PC-3 (cell line): ENCODE data around the gene C1orf21. TPM values are rescaled to one million over a fixed set of nuclear protein-coding genes. Genes with fewer than 3 reads are reported as not detected.

ENCODE experiments used
- ATAC-seq: fragments of 200-7000 bp; cut with Tn5 transposase; 2 replicates; pipeline ENCODE4 v1.9.1; 2020; ENCODE audit warnings: mild to moderate bottlenecking, moderate library complexity
- BruUV-seq: library from RNA; stranded (reverse); fragments of 400-500 nt; replicated peaks from 2 replicates; lab custom pipeline; 2021; lab: Mats Ljungman, UMichigan
- CTCF ChIA-PET: fragments of 300-600 bp; sonication (Branson Sonifier 250); formaldehyde crosslinking; loops from one replicate; lab custom pipeline; 2022; ENCODE audit warnings: antibody characterized with exemption; lab: Charles Lee
- POLR2A ChIA-PET: fragments of 300-600 bp; sonication (Branson Sonifier 250); formaldehyde crosslinking; loops from one replicate; lab custom pipeline; 2022; ENCODE audit warnings: antibody characterized with exemption; ENCODE audit not compliant: unreplicated experiment; lab: Charles Lee
- DNase-seq: peaks from one replicate; pipeline ENCODE4 v3.0.0-alpha.2; 2015
- H2AFZ ChIP-seq: fragments of 300-600 bp; sonication (generic); 2 replicates; pipeline ENCODE4 v1.6.0; 2016; ENCODE audit warnings: antibody characterized with exemption, low read length
- H3F3A ChIP-seq: fragments of 300-600 bp; sonication (generic); one replicate; pipeline ENCODE4 v1.6.0; 2017; ENCODE audit warnings: antibody characterized with exemption, low read length, control low read depth, mild to moderate bottlenecking; ENCODE audit not compliant: unreplicated experiment
- H3K27ac ChIP-seq: fragments of 300-600 bp; sonication (generic); 2 replicates; pipeline ENCODE4 v1.5.1; 2016; ENCODE audit warnings: mild to moderate bottlenecking, low read length
- H3K27me3 ChIP-seq: fragments of 300-600 bp; sonication (generic); 2 replicates; pipeline ENCODE4 v1.6.1; 2016; ENCODE audit warnings: low read length, mixed read lengths
- H3K36me3 ChIP-seq: fragments of 300-600 bp; sonication (generic); 2 replicates; pipeline ENCODE4 v1.6.1; 2016; ENCODE audit warnings: low read depth, mixed run types, low read length, mixed read lengths
- H3K4me1 ChIP-seq: fragments of 300-600 bp; sonication (generic); 2 replicates; pipeline ENCODE4 v1.5.1; 2016; ENCODE audit warnings: low read length; ENCODE audit not compliant: insufficient read depth
- H3K4me2 ChIP-seq: fragments of 300-600 bp; sonication (generic); 2 replicates; pipeline ENCODE4 v1.6.0; 2016; ENCODE audit warnings: low read length
- H3K4me3 ChIP-seq: fragments of 300-600 bp; sonication (generic); 2 replicates; pipeline ENCODE4 v1.5.1; 2016; ENCODE audit warnings: mild to moderate bottlenecking, low read length, mixed read lengths
- H3K79me2 ChIP-seq: fragments of 300-600 bp; sonication (generic); 2 replicates; pipeline ENCODE4 v1.6.1; 2017; ENCODE audit warnings: low read length, mixed read lengths
- H3K9ac ChIP-seq: fragments of 300-600 bp; sonication (generic); 2 replicates; pipeline ENCODE4 v1.6.0; 2016; ENCODE audit warnings: mild to moderate bottlenecking, low read length
- H3K9me2 ChIP-seq: fragments of 300-600 bp; sonication (generic); replicated peaks from 2 replicates; pipeline ENCODE4 v1.6.1; 2016; ENCODE audit warnings: mixed run types, low read length, mixed read lengths
- H3K9me3 ChIP-seq: fragments of 300-600 bp; sonication (generic); 2 replicates; pipeline ENCODE4 v1.6.1; 2016; ENCODE audit warnings: low read length, mixed read lengths
- H4K20me1 ChIP-seq: fragments of 300-600 bp; sonication (generic); 2 replicates; pipeline ENCODE4 v1.6.1; 2016; ENCODE audit warnings: low read length, mixed read lengths
- EZH2 ChIP-seq: fragments of 300-600 bp; sonication (generic); IDR thresholded peaks from one replicate; pipeline ENCODE4 v1.6.1; 2017; ENCODE audit warnings: antibody characterized with exemption, mild to moderate bottlenecking, low read length; ENCODE audit not compliant: unreplicated experiment
- EZH2phosphoT487 ChIP-seq: fragments of 300-600 bp; sonication (generic); IDR thresholded peaks from 2 replicates; pipeline ENCODE4 v1.6.1; 2018; ENCODE audit warnings: mild to moderate bottlenecking, antibody characterized with exemption, low read length, borderline replicate concordance
- intact Hi-C: fragments of 100-400 bp; cut with micrococcal nuclease; formaldehyde crosslinking; loops from 2 replicates; pipeline ENCODE4 v1.9.0; 2023
- total RNA-seq: library from RNA; depleted of rRNA; stranded (reverse); fragments of >200 nt; gene quantifications from 2 replicates; pipeline ENCODE4 v1.2.3, GENCODE V29; 2014
- TF ChIP-seq, protein P1 (sequence below): fragments of 300-600 bp; sonication (generic); conservative IDR thresholded peaks from 2 replicates; pipeline ENCODE4 v1.5.1; 2017; ENCODE audit warnings: antibody characterized with exemption, low read depth, mild to moderate bottlenecking, low read length

Gene C1orf21
- total RNA-seq, 1 experiment from 2014 or later = 1.3 TPM

- no peaks in the 10 kb centered on the region for H3K27me3 ChIP-seq
- no peaks in the 10 kb centered on the region for H4K20me1 ChIP-seq
- ChIA-PET POLR2A (no interaction called here), CTCF (no interaction called here)
- H3K36me3 ChIP-seq = no peaks in the 10 kb centered on the region
- H3K9ac ChIP-seq = no peak overlapping the region
- BruUV-seq = no TSS peak
- no peaks in the 10 kb centered on the region for H3F3A ChIP-seq
- no peak overlapping the region for H2AFZ ChIP-seq
- DNase-seq = no peak
- intact Hi-C loops = no loop called here
- H3K4me2 ChIP-seq = no peak overlapping the region
- peaks cover 7% of the 10 kb centered on the region; the same call in 1 of the 2 replicates for H3K4me1 ChIP-seq
- no peak for ATAC-seq
- no peak overlapping the region for H3K27ac ChIP-seq
- TF ChIP-seq EZH2phosphoT487 (no peak), EZH2 (no peak)
- TF ChIP-seq, protein P1, sequence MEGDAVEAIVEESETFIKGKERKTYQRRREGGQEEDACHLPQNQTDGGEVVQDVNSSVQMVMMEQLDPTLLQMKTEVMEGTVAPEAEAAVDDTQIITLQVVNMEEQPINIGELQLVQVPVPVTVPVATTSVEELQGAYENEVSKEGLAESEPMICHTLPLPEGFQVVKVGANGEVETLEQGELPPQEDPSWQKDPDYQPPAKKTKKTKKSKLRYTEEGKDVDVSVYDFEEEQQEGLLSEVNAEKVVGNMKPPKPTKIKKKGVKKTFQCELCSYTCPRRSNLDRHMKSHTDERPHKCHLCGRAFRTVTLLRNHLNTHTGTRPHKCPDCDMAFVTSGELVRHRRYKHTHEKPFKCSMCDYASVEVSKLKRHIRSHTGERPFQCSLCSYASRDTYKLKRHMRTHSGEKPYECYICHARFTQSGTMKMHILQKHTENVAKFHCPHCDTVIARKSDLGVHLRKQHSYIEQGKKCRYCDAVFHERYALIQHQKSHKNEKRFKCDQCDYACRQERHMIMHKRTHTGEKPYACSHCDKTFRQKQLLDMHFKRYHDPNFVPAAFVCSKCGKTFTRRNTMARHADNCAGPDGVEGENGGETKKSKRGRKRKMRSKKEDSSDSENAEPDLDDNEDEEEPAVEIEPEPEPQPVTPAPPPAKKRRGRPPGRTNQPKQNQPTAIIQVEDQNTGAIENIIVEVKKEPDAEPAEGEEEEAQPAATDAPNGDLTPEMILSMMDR = no peak
- no peaks in the 10 kb centered on the region for H3K9me2 ChIP-seq
- H3K9me3 ChIP-seq = no peaks in the 10 kb centered on the region
- H3K79me2 ChIP-seq = no peaks in the 10 kb centered on the region
- H3K4me3 ChIP-seq = no peak overlapping the region
These were observed 69.4 kb downstream of the C1orf21 start for GRCh38 chr1:184456189-184456588.

DNA sequence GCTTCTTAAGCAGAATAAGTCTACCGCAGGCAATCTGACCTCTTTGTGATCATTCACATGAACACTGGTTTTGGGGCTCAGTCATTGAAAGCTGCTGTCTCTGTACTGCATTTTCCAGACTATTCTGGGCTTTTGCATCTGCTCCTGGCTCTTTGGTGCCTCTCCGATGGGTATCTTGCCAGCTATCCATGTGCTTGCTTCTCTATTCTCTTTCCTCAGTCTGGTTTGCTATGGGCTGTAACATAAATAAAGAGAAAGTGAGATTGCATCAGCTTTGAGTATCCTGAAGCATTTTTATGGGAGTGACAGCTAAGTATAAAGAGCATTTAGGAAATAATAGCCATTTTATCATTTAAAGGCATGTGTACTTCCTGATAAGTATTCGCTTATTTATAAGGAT, 70.7 kb downstream of the C1orf21 start:
- Histone ChIP-seq H3K4me2 (no peak overlapping the region), H3K9ac (no peak overlapping the region), H4K20me1 (no peaks in the 10 kb centered on the region), H3K4me1 (peaks cover 7% of the 10 kb centered on the region; the same call in 1 of the 2 replicates), H3K4me3 (no peak overlapping the region), H3K9me3 (no peaks in the 10 kb centered on the region), H3K36me3 (no peaks in the 10 kb centered on the region), H3K27me3 (no peaks in the 10 kb centered on the region), H2AFZ (no peak overlapping the region), H3K79me2 (no peaks in the 10 kb centered on the region), H3K27ac (no peak overlapping the region), H3K9me2 (no peaks in the 10 kb centered on the region), H3F3A (no peaks in the 10 kb centered on the region)
- TF ChIP-seq EZH2phosphoT487 (no peak), EZH2 (no peak)
- TF ChIP-seq, protein P1 = no peak
- no TSS peak for BruUV-seq
- POLR2A ChIA-PET = no interaction called here
- CTCF ChIA-PET = no interaction called here
- no peak for ATAC-seq
- DNase-seq = no peak
- intact Hi-C loops = no loop called here

GRCh38 chr1:184461321-184461720, 74.5 kb downstream of the C1orf21 start:
- Histone ChIP-seq H3K27me3 (no peaks in the 10 kb centered on the region), H3K9me3 (no peaks in the 10 kb centered on the region), H3F3A (no peaks in the 10 kb centered on the region), H3K9ac (no peak overlapping the region), H3K4me2 (no peak overlapping the region), H3K79me2 (no peaks in the 10 kb centered on the region), H2AFZ (no peak overlapping the region), H3K27ac (no peak overlapping the region), H3K36me3 (no peaks in the 10 kb centered on the region), H3K4me1 (no peaks in the 10 kb centered on the region), H3K9me2 (no peaks in the 10 kb centered on the region), H3K4me3 (no peak overlapping the region), H4K20me1 (no peaks in the 10 kb centered on the region)
- DNase-seq (no peak), ATAC-seq (no peak)
- POLR2A ChIA-PET = no interaction called here
- no TSS peak for BruUV-seq
- no peak for TF ChIP-seq EZH2phosphoT487
- TF ChIP-seq, protein P1 = no peak
- TF ChIP-seq EZH2 = no peak
- CTCF ChIA-PET = no interaction called here
- intact Hi-C loops = no loop called here
